ENCODE results near the gene STAMBPL1. TPM values are rescaled to one million over a fixed set of nuclear protein-coding genes. Genes with fewer than 3 reads are reported as not detected.

STAMBPL1 gene
- total and polyA plus RNA-seq, 2 experiments from 2014 or later, result 7.9 to 36.0 TPM

- Histone ChIP-seq H3K27ac (no peak overlapping the region), H3K9me3 (ENCODE audit: low read depth) (no peaks in the 10 kb centered on the region), H3K4me3 (no peak overlapping the region), H3K36me3 (no peaks in the 10 kb centered on the region), H3K4me1 (ENCODE audit: low read depth) (no peaks in the 10 kb centered on the region), H3K27me3 (peaks cover 4% of the 10 kb centered on the region)
- no peak for TF ChIP-seq CTCF (IDR thresholded peaks at IDR 0.05; ENCODE audit: low read depth, low read length)
- no peak for DNase-seq (ENCODE audit: low read depth in 1 of 2, low spot score in 1 of 2)
Observed at GRCh38 chr10:88886557-88886956, 6.5 kb downstream of the STAMBPL1 start.

- TF ChIP-seq CTCF (IDR thresholded peaks at IDR 0.05; ENCODE audit: low read depth, low read length), result no peak
- Histone ChIP-seq H3K27me3 (no peaks in the 10 kb centered on the region), H3K36me3 (no peaks in the 10 kb centered on the region)
Observed at GRCh38 chr10:88888810-88889445, 8.9 kb downstream of the STAMBPL1 start.

GRCh38 chr10:88889559-88890337 is 9.7 kb downstream of the STAMBPL1 start:
- no peak overlapping the region for H3K27ac ChIP-seq
- no peaks in the 10 kb centered on the region for H3K36me3 ChIP-seq
- no peak overlapping the region for H3K4me3 ChIP-seq
- no peaks in the 10 kb centered on the region for H3K9me3 ChIP-seq (ENCODE audit: low read depth)
- H3K4me1 ChIP-seq (ENCODE audit: low read depth), result no peaks in the 10 kb centered on the region
- H3K27me3 ChIP-seq, result no peaks in the 10 kb centered on the region
- no peak for TF ChIP-seq CTCF (IDR thresholded peaks at IDR 0.05; ENCODE audit: low read depth, low read length)
- no peak for DNase-seq (ENCODE audit: low read depth in 1 of 2, low spot score in 1 of 2)

More at GRCh38 chr10:88888810-88889445, 8.9 kb downstream of the STAMBPL1 start:
- no peaks in the 10 kb centered on the region for H3K4me1 ChIP-seq (ENCODE audit: low read depth)
- DNase-seq (ENCODE audit: low read depth in 1 of 2, low spot score in 1 of 2), result no peak
- no peaks in the 10 kb centered on the region for H3K9me3 ChIP-seq (ENCODE audit: low read depth)
- H3K27ac ChIP-seq, result no peak overlapping the region
- no peak overlapping the region for H3K4me3 ChIP-seq

- peak in 1 of 2 donors; percentile 21 for DNase-seq (ENCODE audit: low read depth in 1 of 2, low spot score in 1 of 2)
- Histone ChIP-seq H3K9me3 (ENCODE audit: low read depth) (no peaks in the 10 kb centered on the region), H3K4me3 (no peak overlapping the region), H3K27ac (no peak overlapping the region), H3K4me1 (ENCODE audit: low read depth) (no peaks in the 10 kb centered on the region), H3K27me3 (no peaks in the 10 kb centered on the region), H3K36me3 (no peaks in the 10 kb centered on the region)
- no peak for TF ChIP-seq CTCF (IDR thresholded peaks at IDR 0.05; ENCODE audit: low read depth, low read length)
Observed at GRCh38 chr10:88890681-88891381, 10.8 kb downstream of the STAMBPL1 start.

- Histone ChIP-seq H3K4me3 (no peak overlapping the region), H3K36me3 (no peaks in the 10 kb centered on the region), H3K27me3 (no peaks in the 10 kb centered on the region), H3K9me3 (ENCODE audit: low read depth) (no peaks in the 10 kb centered on the region), H3K27ac (no peak overlapping the region), H3K4me1 (ENCODE audit: low read depth) (peaks cover 13% of the 10 kb centered on the region)
- TF ChIP-seq CTCF (IDR thresholded peaks at IDR 0.05; ENCODE audit: low read depth, low read length), result no peak
- DNase-seq (ENCODE audit: low read depth in 1 of 2, low spot score in 1 of 2), result peak in 1 of 2 donors; percentile 60
Observed at GRCh38 chr10:88892222-88892967, 12.3 kb downstream of the STAMBPL1 start.
